Measurements from ENCODE around the gene ARMC5. TPM values are rescaled to one million over a fixed set of nuclear protein-coding genes. Genes with fewer than 3 reads are reported as not detected.

ARMC5 gene
- total RNA-seq, 1 experiment from 2014 or later: 11.8 TPM

DNA sequence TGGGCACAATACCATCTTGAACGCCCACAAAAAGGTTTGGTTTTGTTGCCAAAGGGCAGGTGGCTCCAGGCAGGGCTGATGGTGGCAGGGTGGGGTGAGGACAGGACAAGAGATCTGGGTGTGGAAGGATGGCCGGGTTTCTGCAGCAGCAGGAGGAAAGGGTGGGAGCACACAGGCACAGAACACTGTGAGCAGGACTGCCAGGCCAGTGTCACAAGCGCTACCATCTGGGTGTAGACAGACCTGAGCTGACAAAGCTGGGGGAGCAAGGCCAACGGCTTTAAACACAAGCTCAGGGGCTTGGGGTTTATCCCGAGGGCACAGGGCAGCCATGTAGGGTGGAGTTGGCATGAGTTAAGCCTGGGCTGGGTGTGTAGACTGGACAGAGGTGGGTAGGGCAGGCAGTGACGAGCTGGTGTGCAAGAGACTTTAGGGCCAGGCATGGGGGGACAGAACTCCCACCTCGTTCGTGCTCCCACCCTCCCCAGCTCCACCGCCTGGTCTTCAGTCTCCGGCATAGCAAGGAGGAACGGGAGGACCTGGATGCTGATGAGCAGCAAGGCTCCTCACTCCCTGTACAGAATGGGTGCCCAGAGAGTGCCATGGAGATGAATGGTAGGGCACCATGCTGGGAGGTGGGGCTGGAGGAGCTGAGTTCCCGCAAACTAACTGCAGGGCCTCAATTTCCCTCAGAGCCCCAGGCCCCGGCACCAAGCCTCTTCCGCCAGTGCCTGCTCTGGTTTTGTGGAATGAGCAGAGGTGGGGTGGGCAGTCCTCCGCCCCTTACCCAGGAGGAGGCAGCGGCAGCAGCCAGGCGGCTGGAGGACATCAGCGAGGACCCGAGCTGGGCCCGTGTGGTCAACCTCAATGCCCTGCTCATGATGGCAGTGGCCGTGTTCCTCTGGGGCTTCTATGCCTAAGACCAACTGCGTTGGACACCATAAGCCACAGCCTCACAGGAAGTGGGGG is 30.6 kb downstream of the ARMC5 start:
- no peak overlapping the region for H3K27ac ChIP-seq (ENCODE audit: low read depth, low read length)
- BruUV-seq (replicated peaks): TSS peak; percentile 22
- H3K36me3 ChIP-seq (ENCODE audit: control insufficient read depth in 1 of 2, insufficient read depth in 2 of 2, low read length in 2 of 2): peaks cover 2 to 4% of the 10 kb centered on the region in 2 experiments; a peak in 2 of 4 replicates
- no peak overlapping the region for H3K4me3 ChIP-seq (replicated peaks in 1 of 2; ENCODE audit: low read depth in 1 of 2, low read length in 2 of 2)
- no peak overlapping the region for H3K4me2 ChIP-seq (ENCODE audit: low read length)
- no peaks in the 10 kb centered on the region for H3K9me3 ChIP-seq (ENCODE audit: control insufficient read depth in 1 of 2, insufficient read depth in 1 of 2, low read depth in 1 of 2, low read length in 2 of 2)
- H2AFZ ChIP-seq (ENCODE audit: low read depth, low read length, poor library complexity, severe bottlenecking): no peak overlapping the region
- no peaks in the 10 kb centered on the region for H4K20me1 ChIP-seq (ENCODE audit: insufficient read depth)
- no peaks in the 10 kb centered on the region for H3K27me3 ChIP-seq (ENCODE audit: insufficient read depth, low read length)
- no peak for DNase-seq (ENCODE audit: low read depth, low spot score)
- no peaks in the 10 kb centered on the region for H3K79me2 ChIP-seq (ENCODE audit: insufficient read depth, low read length)
- H3K9me2 ChIP-seq (ENCODE audit: insufficient read depth): no peaks in the 10 kb centered on the region
- ATAC-seq: no peak
- intact Hi-C loops (cut with micrococcal nuclease): no loop called here
- H3K9ac ChIP-seq (ENCODE audit: low read length): no peak overlapping the region
- ChIA-PET CTCF (no interaction called here), RAD21 (ENCODE audit: low non-redundant PET in 1 of 2, low total read pairs in 2 of 2, uncharacterized antibody in 2 of 2, unreplicated experiment in 2 of 2) (no interaction called here), POLR2A (no interaction called here)
- TF ChIP-seq, protein P1, sequence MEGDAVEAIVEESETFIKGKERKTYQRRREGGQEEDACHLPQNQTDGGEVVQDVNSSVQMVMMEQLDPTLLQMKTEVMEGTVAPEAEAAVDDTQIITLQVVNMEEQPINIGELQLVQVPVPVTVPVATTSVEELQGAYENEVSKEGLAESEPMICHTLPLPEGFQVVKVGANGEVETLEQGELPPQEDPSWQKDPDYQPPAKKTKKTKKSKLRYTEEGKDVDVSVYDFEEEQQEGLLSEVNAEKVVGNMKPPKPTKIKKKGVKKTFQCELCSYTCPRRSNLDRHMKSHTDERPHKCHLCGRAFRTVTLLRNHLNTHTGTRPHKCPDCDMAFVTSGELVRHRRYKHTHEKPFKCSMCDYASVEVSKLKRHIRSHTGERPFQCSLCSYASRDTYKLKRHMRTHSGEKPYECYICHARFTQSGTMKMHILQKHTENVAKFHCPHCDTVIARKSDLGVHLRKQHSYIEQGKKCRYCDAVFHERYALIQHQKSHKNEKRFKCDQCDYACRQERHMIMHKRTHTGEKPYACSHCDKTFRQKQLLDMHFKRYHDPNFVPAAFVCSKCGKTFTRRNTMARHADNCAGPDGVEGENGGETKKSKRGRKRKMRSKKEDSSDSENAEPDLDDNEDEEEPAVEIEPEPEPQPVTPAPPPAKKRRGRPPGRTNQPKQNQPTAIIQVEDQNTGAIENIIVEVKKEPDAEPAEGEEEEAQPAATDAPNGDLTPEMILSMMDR (IDR thresholded peaks at IDR 0.05 in 2 of 3, conservative IDR thresholded peaks at IDR 0.05 in 1 of 3; ENCODE audit: borderline replicate concordance in 1 of 3, insufficient read depth in 1 of 3, low read depth in 2 of 3, low read length in 2 of 3): no peak
- TF ChIP-seq, protein P2, sequence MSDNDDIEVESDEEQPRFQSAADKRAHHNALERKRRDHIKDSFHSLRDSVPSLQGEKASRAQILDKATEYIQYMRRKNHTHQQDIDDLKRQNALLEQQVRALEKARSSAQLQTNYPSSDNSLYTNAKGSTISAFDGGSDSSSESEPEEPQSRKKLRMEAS (IDR thresholded peaks at IDR 0.05): no peak
- TF ChIP-seq, protein P3, sequence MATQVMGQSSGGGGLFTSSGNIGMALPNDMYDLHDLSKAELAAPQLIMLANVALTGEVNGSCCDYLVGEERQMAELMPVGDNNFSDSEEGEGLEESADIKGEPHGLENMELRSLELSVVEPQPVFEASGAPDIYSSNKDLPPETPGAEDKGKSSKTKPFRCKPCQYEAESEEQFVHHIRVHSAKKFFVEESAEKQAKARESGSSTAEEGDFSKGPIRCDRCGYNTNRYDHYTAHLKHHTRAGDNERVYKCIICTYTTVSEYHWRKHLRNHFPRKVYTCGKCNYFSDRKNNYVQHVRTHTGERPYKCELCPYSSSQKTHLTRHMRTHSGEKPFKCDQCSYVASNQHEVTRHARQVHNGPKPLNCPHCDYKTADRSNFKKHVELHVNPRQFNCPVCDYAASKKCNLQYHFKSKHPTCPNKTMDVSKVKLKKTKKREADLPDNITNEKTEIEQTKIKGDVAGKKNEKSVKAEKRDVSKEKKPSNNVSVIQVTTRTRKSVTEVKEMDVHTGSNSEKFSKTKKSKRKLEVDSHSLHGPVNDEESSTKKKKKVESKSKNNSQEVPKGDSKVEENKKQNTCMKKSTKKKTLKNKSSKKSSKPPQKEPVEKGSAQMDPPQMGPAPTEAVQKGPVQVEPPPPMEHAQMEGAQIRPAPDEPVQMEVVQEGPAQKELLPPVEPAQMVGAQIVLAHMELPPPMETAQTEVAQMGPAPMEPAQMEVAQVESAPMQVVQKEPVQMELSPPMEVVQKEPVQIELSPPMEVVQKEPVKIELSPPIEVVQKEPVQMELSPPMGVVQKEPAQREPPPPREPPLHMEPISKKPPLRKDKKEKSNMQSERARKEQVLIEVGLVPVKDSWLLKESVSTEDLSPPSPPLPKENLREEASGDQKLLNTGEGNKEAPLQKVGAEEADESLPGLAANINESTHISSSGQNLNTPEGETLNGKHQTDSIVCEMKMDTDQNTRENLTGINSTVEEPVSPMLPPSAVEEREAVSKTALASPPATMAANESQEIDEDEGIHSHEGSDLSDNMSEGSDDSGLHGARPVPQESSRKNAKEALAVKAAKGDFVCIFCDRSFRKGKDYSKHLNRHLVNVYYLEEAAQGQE (IDR thresholded peaks at IDR 0.05; ENCODE audit: low read depth): no peak
- TF ChIP-seq SIN3A (IDR thresholded peaks at IDR 0.05; ENCODE audit: low read depth) (no peak), ZNF274 (IDR thresholded peaks at IDR 0.05; ENCODE audit: low read depth, low read length) (no peak), RAD21 (IDR thresholded peaks at IDR 0.05; ENCODE audit: low read depth) (no peak), ZFX (IDR thresholded peaks at IDR 0.05) (no peak), JUND (IDR thresholded peaks at IDR 0.05) (no peak), ELF1 (IDR thresholded peaks at IDR 0.05; ENCODE audit: borderline replicate concordance, low read depth) (no peak), CBX3 (IDR thresholded peaks at IDR 0.05; ENCODE audit: low read depth) (no peak), SP1 (IDR thresholded peaks at IDR 0.05; ENCODE audit: low read depth) (no peak), FOSL1 (IDR thresholded peaks at IDR 0.05; ENCODE audit: low read depth) (no peak), TCF7L2 (IDR thresholded peaks at IDR 0.05; ENCODE audit: borderline replicate concordance, extremely low read depth, insufficient read depth, insufficient read length) (no peak), YY1 (IDR thresholded peaks at IDR 0.05; ENCODE audit: extremely low read depth, insufficient replicate concordance, low read depth, low read length) (no peak), POLR2AphosphoS5 (IDR thresholded peaks at IDR 0.05; ENCODE audit: low read depth, low read length) (no peak; the same call in 1 of the 2 replicates)
- TF ChIP-seq, protein P4, sequence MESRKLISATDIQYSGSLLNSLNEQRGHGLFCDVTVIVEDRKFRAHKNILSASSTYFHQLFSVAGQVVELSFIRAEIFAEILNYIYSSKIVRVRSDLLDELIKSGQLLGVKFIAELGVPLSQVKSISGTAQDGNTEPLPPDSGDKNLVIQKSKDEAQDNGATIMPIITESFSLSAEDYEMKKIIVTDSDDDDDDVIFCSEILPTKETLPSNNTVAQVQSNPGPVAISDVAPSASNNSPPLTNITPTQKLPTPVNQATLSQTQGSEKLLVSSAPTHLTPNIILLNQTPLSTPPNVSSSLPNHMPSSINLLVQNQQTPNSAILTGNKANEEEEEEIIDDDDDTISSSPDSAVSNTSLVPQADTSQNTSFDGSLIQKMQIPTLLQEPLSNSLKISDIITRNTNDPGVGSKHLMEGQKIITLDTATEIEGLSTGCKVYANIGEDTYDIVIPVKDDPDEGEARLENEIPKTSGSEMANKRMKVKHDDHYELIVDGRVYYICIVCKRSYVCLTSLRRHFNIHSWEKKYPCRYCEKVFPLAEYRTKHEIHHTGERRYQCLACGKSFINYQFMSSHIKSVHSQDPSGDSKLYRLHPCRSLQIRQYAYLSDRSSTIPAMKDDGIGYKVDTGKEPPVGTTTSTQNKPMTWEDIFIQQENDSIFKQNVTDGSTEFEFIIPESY (IDR thresholded peaks at IDR 0.05; ENCODE audit: extremely low read depth, insufficient replicate concordance, low read length): no peak
- TF ChIP-seq, protein P5, sequence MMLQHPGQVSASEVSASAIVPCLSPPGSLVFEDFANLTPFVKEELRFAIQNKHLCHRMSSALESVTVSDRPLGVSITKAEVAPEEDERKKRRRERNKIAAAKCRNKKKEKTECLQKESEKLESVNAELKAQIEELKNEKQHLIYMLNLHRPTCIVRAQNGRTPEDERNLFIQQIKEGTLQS (IDR thresholded peaks at IDR 0.05): no peak
- H3K4me1 ChIP-seq (ENCODE audit: control insufficient read depth in 1 of 2, insufficient read depth in 2 of 2, low read length in 2 of 2): peaks cover 2 to 14% of the 10 kb centered on the region in 2 experiments; a peak in 2 of 4 replicates

Data from HCT116 (cell line).